Lower leg skin (tissue), 3 donors: ENCODE measurements around the gene TEX26.

Experiments used
- POLR2A ChIP-seq, 2 donors: fragments of 450-650 bp; IDR thresholded peaks; one replicate each; pipeline ENCODE4 v1.6.1; 2016 to 2017; ENCODE audit warnings: antibody characterized with exemption in 2 of 2, mild to moderate bottlenecking in 1 of 2, moderate library complexity in 1 of 2
- TF ChIP-seq, protein P1 (sequence below), 3 donors: fragments of 450-650 bp; IDR thresholded peaks; one replicate each; pipeline ENCODE4 v1.5.1; 2016; ENCODE audit warnings: antibody characterized with exemption in 3 of 3, mild to moderate bottlenecking in 3 of 3, moderate library complexity in 2 of 3

DNA sequence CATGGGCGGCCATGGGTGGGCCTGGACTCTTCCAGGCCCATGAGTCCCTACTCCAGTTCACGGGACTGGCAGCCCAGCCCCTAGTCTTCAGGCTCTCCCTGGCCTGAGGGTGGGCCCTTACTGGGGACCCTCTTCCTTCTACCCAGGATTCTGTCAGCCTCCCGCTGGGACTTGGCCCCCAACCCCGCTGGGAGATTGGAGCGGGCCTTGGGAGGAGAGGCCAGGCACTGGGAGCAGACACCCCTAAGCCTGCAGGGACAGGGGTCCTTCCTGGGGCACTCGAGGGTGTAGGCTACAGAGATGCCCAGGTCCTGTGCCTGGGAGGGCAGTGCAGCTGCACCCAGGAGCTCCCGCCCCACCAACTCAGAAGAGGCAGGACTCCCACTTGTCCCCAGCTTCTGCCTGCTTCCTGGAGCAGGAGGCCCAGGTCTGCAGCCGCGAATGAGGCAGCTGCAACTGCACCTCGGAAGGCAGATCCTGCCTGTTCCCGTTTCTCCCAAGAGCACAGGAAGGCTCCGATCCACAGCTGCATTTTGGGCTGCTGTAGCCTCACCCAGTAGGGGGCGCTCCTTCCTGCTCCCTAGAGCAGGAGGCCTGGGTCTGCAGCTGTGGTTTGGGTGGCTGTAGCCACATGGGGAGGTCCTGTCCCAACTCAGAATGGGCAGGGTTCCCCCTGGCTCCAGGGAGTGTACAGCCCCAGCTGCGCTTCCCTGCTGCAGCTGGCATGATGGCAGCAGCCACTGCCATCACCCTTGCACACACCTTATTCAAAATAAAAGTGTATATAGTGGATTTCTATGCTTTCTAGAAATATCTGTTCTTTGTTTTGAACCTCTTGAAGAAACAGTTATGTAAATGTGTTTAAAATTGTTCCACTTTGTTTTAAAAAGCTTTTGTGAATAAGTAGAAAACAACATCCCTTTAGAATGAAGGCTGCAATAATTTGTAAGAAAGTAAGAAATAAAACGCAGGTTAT lies 46.8 kb downstream of the TEX26 start:
- TF ChIP-seq, protein P1, sequence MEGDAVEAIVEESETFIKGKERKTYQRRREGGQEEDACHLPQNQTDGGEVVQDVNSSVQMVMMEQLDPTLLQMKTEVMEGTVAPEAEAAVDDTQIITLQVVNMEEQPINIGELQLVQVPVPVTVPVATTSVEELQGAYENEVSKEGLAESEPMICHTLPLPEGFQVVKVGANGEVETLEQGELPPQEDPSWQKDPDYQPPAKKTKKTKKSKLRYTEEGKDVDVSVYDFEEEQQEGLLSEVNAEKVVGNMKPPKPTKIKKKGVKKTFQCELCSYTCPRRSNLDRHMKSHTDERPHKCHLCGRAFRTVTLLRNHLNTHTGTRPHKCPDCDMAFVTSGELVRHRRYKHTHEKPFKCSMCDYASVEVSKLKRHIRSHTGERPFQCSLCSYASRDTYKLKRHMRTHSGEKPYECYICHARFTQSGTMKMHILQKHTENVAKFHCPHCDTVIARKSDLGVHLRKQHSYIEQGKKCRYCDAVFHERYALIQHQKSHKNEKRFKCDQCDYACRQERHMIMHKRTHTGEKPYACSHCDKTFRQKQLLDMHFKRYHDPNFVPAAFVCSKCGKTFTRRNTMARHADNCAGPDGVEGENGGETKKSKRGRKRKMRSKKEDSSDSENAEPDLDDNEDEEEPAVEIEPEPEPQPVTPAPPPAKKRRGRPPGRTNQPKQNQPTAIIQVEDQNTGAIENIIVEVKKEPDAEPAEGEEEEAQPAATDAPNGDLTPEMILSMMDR (IDR thresholded peaks at IDR 0.05): no peak
- no peak for TF ChIP-seq POLR2A (IDR thresholded peaks at IDR 0.05)
